Psoas muscle (tissue), 8 donors: ENCODE measurements around the gene ANG. TPM values are rescaled to one million over a fixed set of nuclear protein-coding genes. Genes with fewer than 3 reads are reported as not detected.

Source experiments
- ATAC-seq, 4 donors: fragments of 200-7000 bp; cut with Tn5 transposase; one replicate each; pipeline ENCODE4 v1.9.1; 2020; ENCODE audit warnings: moderate library complexity in 3 of 4, mild to moderate bottlenecking in 2 of 4
- DNase-seq, 2 donors: peaks; one replicate each; pipeline ENCODE4 v3.0.0-alpha.2; 2020
- H3K27ac ChIP-seq: fragments of 200-600 bp; one replicate; pipeline ENCODE4 v1.8.0; 2022
- H3K27me3 ChIP-seq, 3 donors: fragments of 200-600 bp in 1 of 3; one replicate each; pipeline versions ENCODE4 v1.6.1 to v1.8.0; 2013 to 2022; ENCODE audit warnings: low read length in 2 of 3, mild to moderate bottlenecking in 2 of 3, moderate library complexity in 1 of 3; ENCODE audit not compliant: insufficient read depth in 3 of 3
- H3K36me3 ChIP-seq, 2 donors: fragments of 200-600 bp in 1 of 2; one replicate each; pipeline versions ENCODE4 v1.6.1 to v1.8.0; 2013 to 2022; ENCODE audit warnings: low read depth in 1 of 2, mild to moderate bottlenecking in 1 of 2, moderate library complexity in 1 of 2; ENCODE audit not compliant: insufficient read depth in 1 of 2
- H3K4me1 ChIP-seq: fragments of 200-600 bp; one replicate; pipeline ENCODE4 v1.8.0; 2022
- H3K4me3 ChIP-seq: fragments of 200-600 bp; one replicate; pipeline ENCODE4 v1.8.0; 2022; ENCODE audit warnings: mild to moderate bottlenecking
- H3K9me3 ChIP-seq: fragments of 200-600 bp; one replicate; pipeline ENCODE4 v1.8.0; 2022
- CTCF ChIP-seq: fragments of 200-600 bp; IDR thresholded peaks from one replicate; pipeline ENCODE4 v1.8.0; 2022; ENCODE audit warnings: antibody characterized with exemption
- WGBS, 3 donors: extraction: QIAGEN DNeasy Blood & Tissue Kit; methylation state at CpG; one replicate each; pipeline versions ENCODE4 v1.1.6 to v1.1.7; 2013; 5-methylcytosine and 5-hydroxymethylcytosine counted together
- intact Hi-C, 2 donors: fragments of 100-400 bp; cut with DNase I; formaldehyde crosslinking; loops; one replicate each; pipeline versions ENCODE4 v1.11.0 to v1.14.2; 2022
- polyA plus RNA-seq, 3 donors: library from polyadenylated mRNA; stranded (reverse); fragments of 200-250 nt; gene quantifications; one replicate each; pipeline ENCODE4 v1.2.3, GENCODE V29; 2013
- total RNA-seq, 4 donors: library from RNA; stranded (reverse); fragmentation: NEBNext Ultra II Directional in 2 of 4; extraction: Animal tissue kit (Norgen Biotek cat#: 25700) in 2 of 4; gene quantifications; one replicate each; pipeline versions ENCODE4 v1.2.1 to v1.2.4, GENCODE V29; 2021 to 2023
- donor health status: healthy with polysubstance abuse.
- donor health status: DM: no; HTN: no; CAD: no; lungs with moderate emphysema.
- donor health status: Bipolar disorder and iron deficiency.
- donor health status: healthy.
- donor health status: DM: yes; HTN: yes; CAD: no.
- donor health status: DM: no; HTN: no; CAD: no.
- donor health status: DM: no; HTN: no; CAD: no.
- donor health status: DM: yes; HTN: yes; CAD: no.

ANG gene
- total and polyA plus RNA-seq, 7 donors: 1.3 to 6.5 (median 3.5) TPM

DNA sequence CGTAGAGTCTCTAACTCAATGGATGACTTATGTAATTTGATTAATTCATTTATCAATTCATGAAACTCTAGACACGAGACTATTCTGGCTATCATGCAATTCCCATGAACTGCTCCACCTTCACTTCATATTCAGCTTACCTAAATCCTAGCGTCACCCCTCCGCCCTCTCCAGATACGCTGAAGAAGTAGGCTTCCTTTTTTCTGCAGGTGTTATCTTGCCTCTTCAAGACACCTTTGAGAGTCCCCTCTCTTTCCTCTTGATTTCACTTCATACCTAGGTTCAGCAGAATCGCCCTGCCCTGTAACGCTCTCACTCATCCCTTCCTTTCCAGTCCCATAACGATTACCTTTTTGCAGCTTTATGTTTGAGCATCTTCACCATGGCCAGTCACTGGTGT lies 8.2 kb upstream of the ANG start:
- DNase-seq: no peak
- Histone ChIP-seq H3K36me3 (no peaks in the 10 kb centered on the region), H3K27ac (no peak overlapping the region), H3K9me3 (no peaks in the 10 kb centered on the region), H3K4me3 (peak overlapping the region; percentile 89), H3K4me1 (peaks cover 13% of the 10 kb centered on the region), H3K27me3 (no peaks in the 10 kb centered on the region)
- TF ChIP-seq CTCF: no peak
- intact Hi-C loops: loop anchor here (5.0 to 10.0 kb wide), 7 partner anchors 48 to 424 kb away; partner anchors contain the start of genes APEX1 (in 1 of the 2), CCNB1IP1 (in 1 of the 2), PIP4P1 (in 1 of the 2) and PNP (in 1 of the 2)
- WGBS, 3 donors: 63 to 69% (median 64%) methylated on average over 8 of the region's 8 CpGs
- no peak for ATAC-seq

GRCh38 chr14:20680843-20681347 lies 7.7 kb upstream of the ANG start:
- no peak for TF ChIP-seq CTCF
- 8 to 9% (median 8%) methylated on average over 7 of the region's 7 CpGs for WGBS, 3 donors
- H3K4me3 ChIP-seq: peak overlapping the region; percentile 89
- H3K27ac ChIP-seq: peak overlapping the region; percentile 99
- no peak for DNase-seq
- no peaks in the 10 kb centered on the region for H3K27me3 ChIP-seq
- peak in 1 of 4 donors; percentile 17 for ATAC-seq
- no peaks in the 10 kb centered on the region for H3K36me3 ChIP-seq
- H3K9me3 ChIP-seq: no peaks in the 10 kb centered on the region
- peaks cover 13% of the 10 kb centered on the region for H3K4me1 ChIP-seq
- intact Hi-C loops: loop anchor here (1.0 to 10.0 kb wide), 8 partner anchors 49 to 424 kb away; partner anchors contain the start of genes APEX1 (in 1 of the 2), CCNB1IP1 (in 1 of the 2), PIP4P1 (in 1 of the 2) and PNP (in 1 of the 2)

DNA sequence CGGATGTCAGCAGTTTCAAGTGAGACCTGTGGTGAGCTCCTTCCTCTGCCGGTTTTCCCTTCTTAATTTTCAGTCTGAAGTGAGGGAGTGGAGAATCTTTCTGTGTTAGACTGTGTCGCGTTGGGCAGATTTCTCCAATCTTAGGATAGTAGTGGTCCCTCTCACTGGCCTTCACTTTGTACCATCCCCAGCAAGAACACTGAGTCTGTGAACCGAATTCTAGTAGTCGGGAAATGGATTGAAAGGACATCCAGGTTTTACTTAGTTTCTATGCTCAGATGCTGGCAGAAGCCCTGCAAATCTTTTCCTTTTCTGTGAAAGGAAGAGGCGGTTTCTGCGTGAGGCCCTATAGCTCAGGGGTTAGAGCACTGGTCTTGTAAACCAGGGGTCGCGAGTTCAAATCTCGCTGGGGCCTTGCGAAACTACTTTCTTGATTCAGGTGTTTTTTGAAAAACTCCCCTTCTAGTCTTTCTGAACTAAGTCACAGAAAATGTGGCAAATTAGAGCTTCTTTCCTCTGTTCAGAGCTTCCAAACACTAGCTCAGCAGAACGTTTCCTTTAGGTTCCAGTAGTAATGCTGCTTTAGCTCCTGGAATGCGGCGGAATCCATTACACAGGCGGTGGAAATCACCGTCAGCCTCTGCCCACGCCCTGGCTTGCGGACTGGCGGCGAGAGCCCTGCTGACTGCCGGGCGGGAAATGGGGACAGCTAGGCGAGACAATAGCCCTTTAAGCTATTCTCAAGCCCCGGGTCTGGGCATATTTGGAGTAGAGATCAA lies 7.0 kb upstream of the ANG start:
- intact Hi-C loops: loop anchor here (1.0 to 10.0 kb wide), 8 partner anchors 49 to 423 kb away; partner anchors contain the start of genes APEX1 (in 1 of the 2), CCNB1IP1 (in 1 of the 2), PIP4P1 (in 1 of the 2) and PNP (in 1 of the 2)
- Histone ChIP-seq H3K9me3 (no peaks in the 10 kb centered on the region), H3K27me3 (no peaks in the 10 kb centered on the region), H3K4me3 (peak overlapping the region; percentile 89), H3K4me1 (peaks cover 13% of the 10 kb centered on the region), H3K27ac (peak overlapping the region; percentile 99), H3K36me3 (no peaks in the 10 kb centered on the region)
- 0 to 1% (median 0%) methylated on average over 25 of the region's 25 CpGs for WGBS, 3 donors
- peak; percentile 76 to 84 for DNase-seq
- ATAC-seq: peak; percentile 49 to 62 (median 58)
- TF ChIP-seq CTCF: no peak

DNA sequence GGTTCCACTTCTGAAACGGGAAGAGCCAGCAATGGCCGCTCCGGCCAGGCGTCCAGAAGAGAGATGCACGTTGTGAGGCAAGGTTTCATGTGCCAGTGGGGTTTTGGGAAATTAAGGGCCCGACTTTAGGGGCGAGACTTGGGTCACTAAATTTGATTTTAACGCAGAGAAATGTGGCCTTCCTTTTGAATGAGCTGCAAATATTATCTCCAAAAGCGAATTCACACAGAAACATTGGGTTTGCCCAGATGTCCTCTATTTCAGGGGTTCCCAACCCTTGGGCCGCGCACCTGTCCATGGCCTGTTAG lies 6.5 kb upstream of the ANG start:
- DNase-seq: no peak
- intact Hi-C loops: loop anchor here (5.0 to 10.0 kb wide), 7 partner anchors 50 to 423 kb away; partner anchors contain the start of genes APEX1 (in 1 of the 2), CCNB1IP1 (in 1 of the 2), PIP4P1 (in 1 of the 2) and PNP (in 1 of the 2)
- H3K4me1 ChIP-seq: peaks cover 15% of the 10 kb centered on the region

More for the DNA sequence above, 6.5 kb upstream of the ANG start:
- Histone ChIP-seq H3K27ac (peak overlapping the region; percentile 99), H3K27me3 (no peaks in the 10 kb centered on the region), H3K36me3 (no peaks in the 10 kb centered on the region), H3K4me3 (peak overlapping the region; percentile 89), H3K9me3 (no peaks in the 10 kb centered on the region)
- TF ChIP-seq CTCF: no peak
- ATAC-seq: no peak
- WGBS, 3 donors: 0 to 1% (median 0%) methylated on average over 11 of the region's 11 CpGs
